MM.1S (cell line): ENCODE results near the gene TRPV4.

Source experiments
- DNase-seq: peaks from one replicate; pipeline ENCODE4 v3.0.0-alpha.2; 2015
- H2AFZ ChIP-seq: fragments of 300-600 bp; sonication (generic); 2 replicates; pipeline ENCODE4 v1.6.0; 2016; ENCODE audit warnings: antibody characterized with exemption, low read length
- H3F3A ChIP-seq: fragments of 300-600 bp; sonication (generic); 2 replicates; pipeline ENCODE4 v1.6.1; 2016; ENCODE audit warnings: mild to moderate bottlenecking, antibody characterized with exemption, low read length, moderate library complexity, mixed read lengths; ENCODE audit not compliant: insufficient read depth
- H3K27ac ChIP-seq: fragments of 300-600 bp; sonication (generic); 2 replicates; pipeline ENCODE4 v1.5.1; 2016; ENCODE audit warnings: mild to moderate bottlenecking, low read length
- H3K27me3 ChIP-seq: fragments of 300-600 bp; sonication (generic); replicated peaks from 2 replicates; pipeline ENCODE4 v1.6.0; 2016; ENCODE audit warnings: low read length; ENCODE audit not compliant: insufficient read depth
- H3K36me3 ChIP-seq: fragments of 300-600 bp; sonication (generic); replicated peaks from 2 replicates; pipeline ENCODE4 v1.6.1; 2016; ENCODE audit warnings: mild to moderate bottlenecking, low read length, mixed read lengths; ENCODE audit not compliant: insufficient read depth
- H3K4me1 ChIP-seq: fragments of 300-600 bp; sonication (generic); 2 replicates; pipeline ENCODE4 v1.6.1; 2016; ENCODE audit warnings: low read length, mixed read lengths
- H3K4me2 ChIP-seq: fragments of 300-600 bp; sonication (generic); 2 replicates; pipeline ENCODE4 v1.6.0; 2016; ENCODE audit warnings: low read depth, low read length
- H3K4me3 ChIP-seq: fragments of 300-600 bp; sonication (generic); 2 replicates; pipeline ENCODE4 v1.5.1; 2016; ENCODE audit warnings: low read length, mixed read lengths
- H3K79me2 ChIP-seq: fragments of 300-600 bp; sonication (generic); 2 replicates; pipeline ENCODE4 v1.6.1; 2016; ENCODE audit warnings: mixed run types, low read length, mixed read lengths
- H3K9ac ChIP-seq: fragments of 300-600 bp; sonication (generic); 2 replicates; pipeline ENCODE4 v1.6.1; 2016; ENCODE audit warnings: low read length, mixed read lengths
- H3K9me2 ChIP-seq: fragments of 300-600 bp; sonication (generic); replicated peaks from 2 replicates; pipeline ENCODE4 v1.6.1; 2016; ENCODE audit warnings: mild to moderate bottlenecking, low read length, mixed read lengths; ENCODE audit not compliant: insufficient read depth
- H3K9me3 ChIP-seq: fragments of 300-600 bp; sonication (generic); replicated peaks from 2 replicates; pipeline ENCODE4 v1.6.1; 2016; ENCODE audit warnings: mild to moderate bottlenecking, low read length, mixed read lengths; ENCODE audit not compliant: insufficient read depth
- H4K20me1 ChIP-seq: fragments of 300-600 bp; sonication (generic); 2 replicates; pipeline ENCODE4 v1.6.1; 2016; ENCODE audit warnings: mild to moderate bottlenecking, low read length, moderate library complexity, mixed read lengths; ENCODE audit not compliant: insufficient read depth
- CTCF ChIP-seq: fragments of 300-600 bp; sonication (generic); IDR thresholded peaks from 2 replicates; pipeline ENCODE4 v1.5.1; 2016; ENCODE audit warnings: antibody characterized with exemption, low read length, mixed read lengths
- EZH2 ChIP-seq: fragments of 300-600 bp; sonication (generic); optimal IDR thresholded peaks from 2 replicates; pipeline ENCODE3; 2017; ENCODE audit warnings: low read depth, mild to moderate bottlenecking, antibody characterized with exemption, low read length, mixed read lengths
- EZH2phosphoT487 ChIP-seq: fragments of 300-600 bp; sonication (generic); IDR thresholded peaks from 2 replicates; pipeline ENCODE4 v1.6.1; 2018; ENCODE audit warnings: antibody characterized with exemption, low read length

The TRPV4 gene

GRCh38 chr12:109734219-109735000 lies 98.8 kb downstream of the TRPV4 start:
- Histone ChIP-seq H3K9ac (no peak overlapping the region), H3K36me3 (no peaks in the 10 kb centered on the region), H3K4me3 (no peak overlapping the region), H3K9me3 (no peaks in the 10 kb centered on the region), H2AFZ (no peak overlapping the region), H3K27ac (no peak overlapping the region), H3K79me2 (no peaks in the 10 kb centered on the region), H3K4me1 (no peaks in the 10 kb centered on the region), H3K27me3 (no peaks in the 10 kb centered on the region), H4K20me1 (no peaks in the 10 kb centered on the region), H3F3A (no peaks in the 10 kb centered on the region), H3K4me2 (no peak overlapping the region), H3K9me2 (no peaks in the 10 kb centered on the region)
- no peak for DNase-seq
- TF ChIP-seq EZH2 (no peak), CTCF (no peak), EZH2phosphoT487 (no peak)
